C4-2B (cell line): Measurements from ENCODE around the gene EPHB2.

ENCODE experiments used
- CTCF ChIP-seq: fragments of 450-650 bp; conservative IDR thresholded peaks from 2 replicates; pipeline ENCODE4 v1.5.1; 2017; ENCODE audit warnings: mild to moderate bottlenecking
- ZFX ChIP-seq: fragments of 450-650 bp; IDR thresholded peaks from 2 replicates; pipeline ENCODE4 v1.6.1; 2017

GRCh38 chr1:22883406-22883805, 172.8 kb downstream of the EPHB2 start:
- no peak for TF ChIP-seq CTCF
- no peak for TF ChIP-seq ZFX
